ENCODE data around the gene HNRNPK.
"Not testable (repeated sequence)": the region's sequence is repeated elsewhere in the genome, so short reads cannot be mapped to it uniquely, and the experiment has no call there.

The HNRNPK gene

DNA sequence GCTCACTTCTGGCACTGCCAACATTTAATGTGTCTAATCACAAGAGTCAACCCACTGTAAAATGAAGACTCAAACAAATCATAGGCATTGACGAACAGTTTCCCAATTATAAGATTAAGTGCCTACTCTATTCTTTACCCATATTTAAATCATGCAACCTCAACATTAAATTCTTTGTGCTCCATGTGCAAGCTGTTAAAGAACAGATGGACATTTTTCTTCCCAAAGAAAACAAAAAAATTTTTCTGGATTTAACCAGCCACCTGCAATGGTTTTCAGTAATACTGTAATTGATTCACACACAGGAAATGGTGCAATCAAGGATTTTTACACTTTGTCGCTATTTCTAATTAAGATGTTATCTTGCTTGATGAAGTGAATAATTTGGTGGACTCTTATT is 3.6 kb downstream of the HNRNPK start:
- no peak for DNase-seq

- no peak for DNase-seq
Observed at GRCh38 chr9:83975300-83975699, 4.7 kb downstream of the HNRNPK start.

- DNase-seq: no peak
Observed at GRCh38 chr9:83972286-83972685, 7.7 kb downstream of the HNRNPK start.

GRCh38 chr9:83971485-83971884 is 8.5 kb downstream of the HNRNPK start:
- DNase-seq: no peak

DNA sequence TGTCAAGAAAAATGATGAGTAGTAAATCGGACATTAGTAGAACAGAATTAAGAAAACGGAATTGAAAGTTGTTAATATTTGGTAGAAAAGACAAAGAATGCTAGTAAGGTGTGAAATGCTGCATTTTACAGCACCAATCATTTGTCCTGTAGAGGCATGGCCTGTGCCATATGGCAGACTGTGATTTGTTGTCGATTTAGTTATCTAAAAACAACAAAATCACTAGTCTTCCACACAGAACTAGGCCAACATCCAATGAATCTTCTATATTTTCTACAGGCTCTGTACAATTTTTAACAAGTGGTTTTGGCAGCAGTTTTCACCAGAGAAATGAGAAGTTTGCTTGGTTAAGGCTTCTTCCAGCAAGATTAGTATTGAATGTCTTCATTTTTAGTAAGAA is 10.4 kb downstream of the HNRNPK start:
- DNase-seq: no peak

GRCh38 chr9:83967073-83967472 is 12.9 kb downstream of the HNRNPK start:
- DNase-seq: no peak

DNA sequence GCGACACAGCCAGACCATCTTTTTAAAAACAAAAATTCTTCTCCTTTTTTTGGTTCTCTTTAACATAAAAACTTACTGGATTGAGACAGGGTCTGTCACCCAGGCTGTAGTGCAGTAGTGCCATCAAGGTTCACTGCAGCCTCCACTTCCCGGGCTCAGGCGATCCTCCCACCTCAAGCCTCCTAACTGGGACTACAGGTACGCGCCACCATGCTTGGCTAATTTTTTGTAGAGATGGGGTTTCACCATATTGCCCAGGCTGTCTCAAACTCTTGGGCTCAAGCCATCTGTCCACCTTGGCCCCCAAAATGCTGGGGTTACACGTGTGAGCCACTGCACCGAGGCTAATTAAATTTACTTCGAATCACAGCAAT is 13.8 kb downstream of the HNRNPK start:
- no peak for DNase-seq

DNA sequence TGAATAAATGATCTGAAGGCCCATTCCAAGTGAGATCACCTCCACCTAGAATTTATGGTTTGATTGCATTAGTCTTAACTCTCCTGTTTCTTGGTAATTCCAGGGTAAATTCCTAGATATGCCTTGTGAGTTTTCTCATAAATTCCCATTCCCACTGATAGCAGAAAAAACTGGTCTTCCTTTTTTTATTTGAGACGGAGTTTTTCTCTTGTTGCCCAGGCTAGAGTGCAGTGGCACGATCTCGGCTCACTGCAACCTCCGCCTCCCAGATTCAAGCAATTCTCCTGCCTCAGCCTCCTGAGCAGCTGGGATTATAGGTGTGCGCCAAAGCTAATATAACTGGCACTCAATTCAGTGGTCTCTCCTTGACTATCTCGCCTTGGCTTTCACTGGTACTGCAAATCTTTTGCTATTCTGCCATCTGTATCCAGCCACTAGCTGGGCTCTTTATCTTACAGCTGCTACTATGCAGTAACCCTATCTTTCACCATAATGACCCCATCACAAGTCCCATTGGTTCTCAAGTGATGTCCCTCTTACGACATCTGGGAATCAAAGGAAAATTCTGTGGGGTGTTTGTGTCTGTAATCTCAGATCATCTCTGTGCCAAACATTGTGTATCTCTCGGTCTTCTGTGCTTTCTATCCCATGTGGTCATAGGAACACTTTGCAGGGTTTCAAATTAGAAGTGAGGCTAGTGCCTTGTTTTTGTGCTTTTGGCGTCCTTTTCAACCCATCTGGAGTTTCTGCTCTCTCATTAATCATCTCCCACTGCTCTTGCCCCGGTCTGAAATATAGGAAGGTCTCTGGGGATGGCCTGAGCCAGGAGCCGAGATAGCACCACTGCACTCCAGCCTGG is 14.4 kb downstream of the HNRNPK start:
- DNase-seq: no peak

- DNase-seq: no peak
Observed at GRCh38 chr9:83964973-83965349, 15.1 kb downstream of the HNRNPK start.

GRCh38 chr9:83962165-83962564 is 17.9 kb downstream of the HNRNPK start:
- no peak for DNase-seq

- no peak for DNase-seq
Observed at GRCh38 chr9:83960991-83961390, 19.0 kb downstream of the HNRNPK start.

GRCh38 chr9:83959061-83959460 is 21.0 kb downstream of the HNRNPK start:
- no peak for DNase-seq

DNA sequence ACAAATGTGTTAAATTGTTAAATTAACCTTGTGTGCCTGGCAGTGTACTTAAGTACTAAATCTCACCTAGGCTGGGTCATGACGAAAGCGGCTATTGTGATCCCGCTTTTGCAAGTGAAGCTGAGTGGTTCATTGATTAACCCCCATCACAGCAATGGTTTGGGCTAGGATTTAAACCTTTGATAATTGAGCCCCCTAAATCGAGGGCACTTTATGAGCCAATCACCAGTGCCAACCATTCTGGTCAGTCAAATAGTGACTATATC is 22.8 kb downstream of the HNRNPK start:
- no peak for DNase-seq

DNA sequence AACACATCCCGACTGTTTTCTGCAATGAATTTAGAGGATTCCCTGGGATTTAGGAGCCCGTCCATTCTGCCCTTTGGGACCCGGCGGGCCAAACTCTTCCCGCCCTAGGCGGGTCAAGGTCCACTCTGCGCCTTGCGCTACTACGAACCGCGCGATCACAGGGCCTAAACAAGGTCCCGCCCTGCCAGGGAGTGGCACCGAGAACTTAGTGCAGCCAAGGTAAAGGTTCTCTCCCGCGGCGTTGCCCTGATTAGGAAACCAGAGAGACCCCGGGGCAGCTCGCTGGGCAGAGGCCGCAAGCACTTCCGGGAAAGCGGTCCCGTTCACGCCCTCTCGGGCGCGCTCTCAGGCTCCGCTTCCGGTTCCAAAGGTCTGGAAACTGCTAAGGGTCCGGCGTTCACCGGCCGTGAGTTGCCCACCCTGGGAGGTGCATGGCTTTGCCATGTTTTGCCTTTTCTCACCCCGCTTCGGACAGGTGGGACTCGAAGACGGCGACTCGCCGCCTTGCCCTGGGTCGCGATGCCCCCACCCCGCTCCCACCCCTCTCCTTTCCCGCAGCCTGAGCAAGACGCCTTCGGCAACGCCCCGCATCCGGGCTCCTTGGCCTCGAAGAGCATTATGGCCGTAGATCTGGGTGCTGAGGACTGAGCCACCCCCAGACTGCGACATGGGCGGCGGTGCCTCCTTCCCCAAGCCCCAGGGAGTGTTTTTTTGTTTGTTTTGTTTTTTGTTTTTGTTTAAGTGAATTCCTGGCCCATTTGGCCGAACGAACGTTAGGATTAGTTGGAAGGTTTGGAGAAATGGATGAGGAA is 23.4 kb downstream of the HNRNPK start:
- peak; percentile 62 for DNase-seq

DNA sequence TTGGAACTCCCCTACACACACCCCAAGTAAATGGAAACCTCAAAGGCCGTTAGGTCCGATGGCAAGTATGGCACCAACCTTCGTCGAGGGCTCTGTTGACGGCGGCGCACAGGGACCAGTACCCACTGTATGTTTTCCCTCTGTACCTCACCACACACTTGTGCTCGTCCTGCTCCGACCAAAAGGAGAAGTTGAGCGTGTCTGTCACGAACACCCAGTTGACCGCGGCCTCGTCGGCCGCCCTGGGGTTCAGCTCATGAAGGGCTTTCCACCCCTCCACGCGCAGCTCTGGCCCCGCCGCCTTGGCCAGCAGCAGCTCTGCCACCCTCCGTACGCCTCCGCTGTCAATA is 24.0 kb downstream of the HNRNPK start:
- DNase-seq: peak; percentile 29

- DNase-seq: not testable (repeated sequence)
Observed at GRCh38 chr9:83948096-83948495, 31.9 kb downstream of the HNRNPK start.

DNA sequence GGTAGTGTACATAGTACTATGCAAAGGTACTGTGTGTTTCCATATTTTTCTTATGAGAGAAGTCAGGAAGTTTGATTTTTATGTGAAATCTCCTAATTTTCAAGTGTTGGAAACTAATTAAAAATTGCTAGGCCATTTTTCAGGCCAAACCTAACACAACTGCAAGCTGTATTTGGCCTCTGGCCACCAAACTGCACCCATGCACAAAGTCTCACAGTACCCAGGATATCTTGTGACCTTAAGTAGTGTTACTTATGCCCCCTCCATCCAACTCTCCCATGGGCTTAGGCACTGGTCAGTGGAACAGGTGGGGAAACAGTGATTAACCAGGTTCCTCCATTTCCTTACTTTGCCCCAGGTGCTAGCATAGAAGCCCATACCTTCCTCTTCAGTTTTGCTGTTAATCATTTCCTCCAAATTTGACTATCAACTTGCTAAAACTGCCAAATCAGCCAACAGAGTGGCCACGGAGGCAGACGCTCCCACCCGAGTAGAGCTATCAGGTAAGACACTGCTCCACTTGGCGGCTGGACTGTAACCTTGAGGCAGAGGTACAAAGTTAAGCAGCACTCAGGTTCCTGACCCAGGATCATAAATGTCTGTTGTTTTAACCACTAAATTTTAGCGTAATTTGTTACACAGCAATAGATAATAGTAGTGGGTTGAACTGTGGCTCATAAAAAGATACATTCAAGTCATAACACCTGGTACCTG is 39.3 kb downstream of the HNRNPK start:
- DNase-seq: no peak

DNA sequence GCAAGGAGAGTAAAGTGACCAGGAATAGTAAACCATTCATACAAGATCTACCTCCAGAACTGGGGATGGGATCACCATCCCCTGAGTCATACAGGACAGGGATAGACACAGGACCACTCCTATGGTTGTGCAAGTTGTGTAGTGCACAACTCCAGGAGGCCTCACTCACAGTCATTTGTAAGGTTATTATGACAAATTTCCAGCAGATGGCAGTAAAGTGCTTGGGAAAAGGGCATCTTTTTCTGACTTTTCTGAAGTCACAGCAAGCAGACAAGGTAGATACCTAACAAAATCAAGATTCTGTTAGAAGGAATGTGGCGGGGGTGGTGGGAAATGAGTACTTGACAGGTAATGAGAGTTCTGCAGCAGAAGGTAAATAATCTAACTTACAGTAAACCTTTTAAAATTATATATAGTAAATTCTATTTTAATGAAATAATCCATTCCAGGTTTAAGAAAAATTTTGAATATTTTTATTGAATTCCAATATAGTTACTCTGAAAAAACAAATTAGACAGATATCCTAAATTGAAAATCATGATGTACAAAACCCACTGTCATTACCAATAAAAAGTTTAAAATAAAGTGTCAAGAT is 42.1 kb downstream of the HNRNPK start:
- DNase-seq: no peak

- DNase-seq: no peak
Observed at GRCh38 chr9:83936523-83936922, 43.5 kb downstream of the HNRNPK start.

GRCh38 chr9:83935276-83935935 is 44.6 kb downstream of the HNRNPK start:
- DNase-seq: no peak

DNA sequence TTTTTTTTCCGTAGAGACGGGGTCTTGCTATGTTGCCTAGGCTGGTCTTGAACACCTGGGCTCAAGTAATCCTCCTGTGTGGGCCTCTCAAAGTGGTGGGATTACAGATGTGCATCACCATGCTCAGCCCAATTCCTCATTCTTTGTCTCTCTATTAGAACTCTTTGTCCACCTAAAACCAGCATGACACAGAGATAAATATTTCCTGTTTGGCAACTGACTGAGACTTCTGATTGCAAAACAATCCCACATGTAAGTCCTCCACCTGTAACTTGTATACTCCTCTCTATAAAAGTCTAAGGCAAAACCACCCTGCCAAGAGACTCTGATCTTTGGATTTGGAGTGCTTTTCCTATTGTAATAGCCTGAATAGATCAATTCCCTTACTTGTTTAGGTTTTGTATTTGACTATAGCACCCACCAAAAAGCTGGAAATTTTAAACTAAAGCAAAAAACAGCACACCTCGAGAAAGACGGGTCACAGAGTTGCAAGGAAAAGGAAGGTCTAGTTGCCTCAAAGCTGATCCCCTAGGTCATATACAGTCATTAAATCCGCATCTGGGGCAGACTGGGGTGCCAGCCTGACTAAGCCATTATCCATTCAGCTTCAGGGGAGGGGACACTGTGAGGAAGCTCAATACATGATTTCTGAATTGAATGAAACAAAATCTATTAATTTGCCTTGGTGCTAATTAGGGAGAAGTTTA is 45.3 kb downstream of the HNRNPK start:
- DNase-seq: no peak

- no peak for DNase-seq
Observed at GRCh38 chr9:83933790-83934189, 46.2 kb downstream of the HNRNPK start.

Measured in stimulated activated CD4-positive, alpha-beta T cell treated with anti-CD3 and anti-CD28 coated beads, Interleukin-4, amount 100 ng/mL, for 1 hour (primary cell).